ENCODE data around the gene ASCC1.

GRCh38 chr10:72049472-72049871 is 166.6 kb downstream of the ASCC1 start:
- TF ChIP-seq, protein P1, sequence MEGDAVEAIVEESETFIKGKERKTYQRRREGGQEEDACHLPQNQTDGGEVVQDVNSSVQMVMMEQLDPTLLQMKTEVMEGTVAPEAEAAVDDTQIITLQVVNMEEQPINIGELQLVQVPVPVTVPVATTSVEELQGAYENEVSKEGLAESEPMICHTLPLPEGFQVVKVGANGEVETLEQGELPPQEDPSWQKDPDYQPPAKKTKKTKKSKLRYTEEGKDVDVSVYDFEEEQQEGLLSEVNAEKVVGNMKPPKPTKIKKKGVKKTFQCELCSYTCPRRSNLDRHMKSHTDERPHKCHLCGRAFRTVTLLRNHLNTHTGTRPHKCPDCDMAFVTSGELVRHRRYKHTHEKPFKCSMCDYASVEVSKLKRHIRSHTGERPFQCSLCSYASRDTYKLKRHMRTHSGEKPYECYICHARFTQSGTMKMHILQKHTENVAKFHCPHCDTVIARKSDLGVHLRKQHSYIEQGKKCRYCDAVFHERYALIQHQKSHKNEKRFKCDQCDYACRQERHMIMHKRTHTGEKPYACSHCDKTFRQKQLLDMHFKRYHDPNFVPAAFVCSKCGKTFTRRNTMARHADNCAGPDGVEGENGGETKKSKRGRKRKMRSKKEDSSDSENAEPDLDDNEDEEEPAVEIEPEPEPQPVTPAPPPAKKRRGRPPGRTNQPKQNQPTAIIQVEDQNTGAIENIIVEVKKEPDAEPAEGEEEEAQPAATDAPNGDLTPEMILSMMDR (conservative IDR thresholded peaks at IDR 0.05) = no peak
- TF ChIP-seq ZFX (IDR thresholded peaks at IDR 0.05) = no peak
